H9 (cell line): Measurements from ENCODE around the gene CEP164. TPM values are rescaled to one million over a fixed set of nuclear protein-coding genes. Genes with fewer than 3 reads are reported as not detected.

Source experiments
- DNase-seq: peaks from one replicate; pipeline ENCODE4 v3.0.0-alpha.2; 2017
- H2AFZ ChIP-seq: one replicate; pipeline ENCODE4 v1.6.1; 2013; ENCODE audit warnings: mild to moderate bottlenecking, low read length, control low read depth, moderate library complexity
- H2AK5ac ChIP-seq: 2 replicates; pipeline ENCODE4 v1.6.1; 2013; ENCODE audit warnings: low read length, control low read depth, mixed read lengths; ENCODE audit not compliant: insufficient read length
- H2BK120ac ChIP-seq: one replicate; pipeline ENCODE4 v1.6.1; 2013; ENCODE audit warnings: low read depth, mild to moderate bottlenecking, low read length, control low read depth, inconsistent platforms; ENCODE audit not compliant: poor library complexity, severe bottlenecking
- H2BK12ac ChIP-seq: 2 replicates; pipeline ENCODE4 v1.6.1; 2013; ENCODE audit warnings: low read length, control low read depth, mixed read lengths, low read depth; ENCODE audit not compliant: insufficient read length
- H2BK15ac ChIP-seq: 2 replicates; pipeline ENCODE4 v1.6.1; 2013; ENCODE audit warnings: low read depth, low read length, control low read depth
- H2BK20ac ChIP-seq: one replicate; pipeline ENCODE4 v1.6.1; 2013; ENCODE audit warnings: low read depth, mild to moderate bottlenecking, low read length, control low read depth, inconsistent platforms; ENCODE audit not compliant: poor library complexity, severe bottlenecking
- H2BK5ac ChIP-seq: 2 replicates; pipeline ENCODE4 v1.6.1; 2013; ENCODE audit warnings: low read length, control low read depth, mixed read lengths; ENCODE audit not compliant: insufficient read length
- H3K14ac ChIP-seq: 2 replicates; pipeline ENCODE4 v1.6.1; 2013; ENCODE audit warnings: low read length, control low read depth; ENCODE audit not compliant: insufficient read depth
- H3K18ac ChIP-seq: 2 replicates; pipeline ENCODE4 v1.6.1; 2013; ENCODE audit warnings: low read depth, mild to moderate bottlenecking, mixed read lengths, low read length, control low read depth; ENCODE audit not compliant: insufficient read length
- H3K23ac ChIP-seq: 2 replicates; pipeline ENCODE4 v1.6.1; 2013; ENCODE audit warnings: low read length, control low read depth, mixed read lengths, low read depth; ENCODE audit not compliant: insufficient read length
- H3K23me2 ChIP-seq: 2 replicates; pipeline ENCODE4 v1.6.1; 2013; ENCODE audit warnings: low read depth, mild to moderate bottlenecking, mixed read lengths, low read length, control low read depth; ENCODE audit not compliant: insufficient read length, poor library complexity, severe bottlenecking
- H3K27ac ChIP-seq: 2 replicates; pipeline ENCODE4 v1.5.1; 2013; ENCODE audit warnings: low read length, control low read depth, mixed read lengths, low read depth; ENCODE audit not compliant: insufficient read length
- H3K27me3 ChIP-seq: 2 replicates; pipeline ENCODE4 v1.6.1; 2013; ENCODE audit warnings: low read length, control low read depth, inconsistent platforms; ENCODE audit not compliant: insufficient read depth
- H3K4ac ChIP-seq: 2 replicates; pipeline ENCODE4 v1.6.1; 2013; ENCODE audit warnings: low read depth, mild to moderate bottlenecking, control low read depth, inconsistent platforms, low read length, moderate library complexity
- H3K4me1 ChIP-seq: 2 replicates; pipeline ENCODE4 v1.6.1; 2013; ENCODE audit warnings: low read length, control low read depth, inconsistent platforms; ENCODE audit not compliant: insufficient read depth
- H3K4me2 ChIP-seq: 2 replicates; pipeline ENCODE4 v1.6.1; 2013; ENCODE audit warnings: low read length, control low read depth, mixed read lengths; ENCODE audit not compliant: insufficient read length, insufficient read depth
- H3K56ac ChIP-seq: 2 replicates; pipeline ENCODE4 v1.6.1; 2013; ENCODE audit warnings: low read depth, mild to moderate bottlenecking, mixed read lengths, low read length, control low read depth; ENCODE audit not compliant: insufficient read length
- H3K79me1 ChIP-seq: 2 replicates; pipeline ENCODE4 v1.6.1; 2013; ENCODE audit warnings: low read depth, mild to moderate bottlenecking, moderate library complexity, low read length, control low read depth, inconsistent platforms; ENCODE audit not compliant: insufficient read depth, poor library complexity, severe bottlenecking
- H3K79me2 ChIP-seq: 2 replicates; pipeline ENCODE4 v1.6.1; 2013; ENCODE audit warnings: low read length, control low read depth, inconsistent platforms; ENCODE audit not compliant: insufficient read depth
- H3K9ac ChIP-seq: 2 replicates; pipeline ENCODE4 v1.6.1; 2013; ENCODE audit warnings: low read length, control low read depth, mixed read lengths; ENCODE audit not compliant: insufficient read length; ENCODE audit errors: extremely low read depth
- H3K9me3 ChIP-seq: one replicate; pipeline ENCODE4 v1.6.1; 2013; ENCODE audit warnings: low read depth, low read length, inconsistent platforms; ENCODE audit not compliant: control insufficient read depth
- H3T11ph ChIP-seq: one replicate; pipeline ENCODE4 v1.6.1; 2013; ENCODE audit warnings: mild to moderate bottlenecking, low read length, control low read depth, inconsistent platforms
- H4K20me1 ChIP-seq: one replicate; pipeline ENCODE4 v1.6.1; 2013; ENCODE audit not compliant: control insufficient read depth, insufficient read length, insufficient read depth
- H4K5ac ChIP-seq: 2 replicates; pipeline ENCODE4 v1.6.1; 2013; ENCODE audit warnings: low read depth, mild to moderate bottlenecking, mixed read lengths, low read length, control low read depth; ENCODE audit not compliant: insufficient read length
- H4K8ac ChIP-seq: replicated peaks from 2 replicates; pipeline ENCODE4 v1.6.1; 2013; ENCODE audit warnings: low read length, control low read depth, mixed read lengths, low read depth; ENCODE audit not compliant: insufficient read length
- H4K91ac ChIP-seq: 2 replicates; pipeline ENCODE4 v1.6.1; 2013; ENCODE audit warnings: low read depth, mild to moderate bottlenecking, moderate library complexity, mixed read lengths, low read length, control low read depth; ENCODE audit not compliant: insufficient read length
- H3K27ac Mint-ChIP-seq, 3 experiments: 2 replicates in 2 of 3; 3 replicates in 1 of 3; pipeline ENCODE4 v1.8.0; 2020 to 2021; ENCODE audit warnings: mixed read lengths in 3 of 3, mild to moderate bottlenecking in 1 of 3, moderate library complexity in 1 of 3
- H3K27me3 Mint-ChIP-seq: 2 replicates; pipeline ENCODE4 v1.8.0; 2021; ENCODE audit warnings: low read depth, mild to moderate bottlenecking, moderate library complexity, mixed read lengths
- H3K36me3 Mint-ChIP-seq, 3 experiments: 2 replicates in 2 of 3; 3 replicates in 1 of 3; pipeline ENCODE4 v1.8.0; 2020 to 2021; ENCODE audit warnings: low read depth in 3 of 3, mixed read lengths in 3 of 3; ENCODE audit not compliant: insufficient read depth in 1 of 3
- H3K4me1 Mint-ChIP-seq, 2 experiments: 2 replicates each; pipeline ENCODE4 v1.8.0; 2020; ENCODE audit warnings: mixed read lengths in 2 of 2
- H3K4me3 Mint-ChIP-seq, 2 experiments: 2 replicates in 1 of 2; 3 replicates in 1 of 2; pipeline ENCODE4 v1.8.0; 2020 to 2021; ENCODE audit warnings: mild to moderate bottlenecking in 2 of 2, mixed read lengths in 2 of 2, moderate library complexity in 1 of 2
- H3K9me3 Mint-ChIP-seq, 2 experiments: 2 replicates in 1 of 2; 3 replicates in 1 of 2; pipeline ENCODE4 v1.8.0; 2020; ENCODE audit warnings: mild to moderate bottlenecking in 2 of 2, mixed read lengths in 2 of 2, moderate library complexity in 1 of 2
- WGBS: extraction: QIAGEN DNeasy Blood & Tissue Kit; methylation state at CpG from one replicate; pipeline ENCODE4 v1.1.7; 2013; ENCODE audit warnings: missing lambda C conversion rate, low lambda C conversion rate, mixed read lengths; ENCODE audit not compliant: insufficient read length; ENCODE audit errors: extremely low coverage; 5-methylcytosine and 5-hydroxymethylcytosine counted together
- total RNA-seq: library from RNA; stranded (reverse); gene quantifications from 2 replicates; pipeline ENCODE4 v1.2.1, GENCODE V29; 2021
- TF ChIP-seq, protein P1 (sequence below): fragments of 200-600 bp; sonication (generic); conservative IDR thresholded peaks from 3 replicates; pipeline ENCODE4 v1.8.0; 2021; ENCODE audit warnings: antibody characterized with exemption, mild to moderate bottlenecking

Gene CEP164
- total RNA-seq, 1 experiment from 2014 or later, result 24.9 TPM

- Histone ChIP-seq H3K56ac (no peak overlapping the region), H3K4me2 (no peak overlapping the region), H3K27me3 (no peaks in the 10 kb centered on the region), H2BK20ac (no peak overlapping the region), H3K9ac (no peak overlapping the region), H3K79me2 (no peaks in the 10 kb centered on the region), H3K23ac (no peak overlapping the region), H4K20me1 (no peaks in the 10 kb centered on the region), H3K4me1 (no peaks in the 10 kb centered on the region), H4K91ac (no peak overlapping the region), H4K5ac (no peak overlapping the region), H2BK120ac (no peak overlapping the region), H3K79me1 (no peaks in the 10 kb centered on the region), H3T11ph (no peak overlapping the region), H2BK15ac (no peak overlapping the region), H4K8ac (no peak overlapping the region), H3K27ac (no peak overlapping the region), H2AFZ (no peak overlapping the region), H2BK12ac (no peak overlapping the region), H3K14ac (no peak overlapping the region), H3K4ac (no peak overlapping the region), H2BK5ac (no peak overlapping the region), H3K23me2 (no peaks in the 10 kb centered on the region), H3K18ac (no peak overlapping the region), H3K9me3 (no peaks in the 10 kb centered on the region), H2AK5ac (no peak overlapping the region)
- Mint-ChIP-seq H3K27ac (no peak overlapping the region; a peak in 1 of 7 replicates), H3K9me3 (no peaks in the 10 kb centered on the region), H3K36me3 (peaks cover 19 to 60% (median 52%) of the 10 kb centered on the region in 3 experiments; a peak in 6 of 7 replicates), H3K27me3 (no peaks in the 10 kb centered on the region), H3K4me1 (peaks cover 0 to 2% of the 10 kb centered on the region in 2 experiments; a peak in 1 of 4 replicates), H3K4me3 (no peak overlapping the region)
- no CpG with 5 or more reads among the region's 6 CpGs for WGBS
- TF ChIP-seq, protein P1, sequence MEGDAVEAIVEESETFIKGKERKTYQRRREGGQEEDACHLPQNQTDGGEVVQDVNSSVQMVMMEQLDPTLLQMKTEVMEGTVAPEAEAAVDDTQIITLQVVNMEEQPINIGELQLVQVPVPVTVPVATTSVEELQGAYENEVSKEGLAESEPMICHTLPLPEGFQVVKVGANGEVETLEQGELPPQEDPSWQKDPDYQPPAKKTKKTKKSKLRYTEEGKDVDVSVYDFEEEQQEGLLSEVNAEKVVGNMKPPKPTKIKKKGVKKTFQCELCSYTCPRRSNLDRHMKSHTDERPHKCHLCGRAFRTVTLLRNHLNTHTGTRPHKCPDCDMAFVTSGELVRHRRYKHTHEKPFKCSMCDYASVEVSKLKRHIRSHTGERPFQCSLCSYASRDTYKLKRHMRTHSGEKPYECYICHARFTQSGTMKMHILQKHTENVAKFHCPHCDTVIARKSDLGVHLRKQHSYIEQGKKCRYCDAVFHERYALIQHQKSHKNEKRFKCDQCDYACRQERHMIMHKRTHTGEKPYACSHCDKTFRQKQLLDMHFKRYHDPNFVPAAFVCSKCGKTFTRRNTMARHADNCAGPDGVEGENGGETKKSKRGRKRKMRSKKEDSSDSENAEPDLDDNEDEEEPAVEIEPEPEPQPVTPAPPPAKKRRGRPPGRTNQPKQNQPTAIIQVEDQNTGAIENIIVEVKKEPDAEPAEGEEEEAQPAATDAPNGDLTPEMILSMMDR, result no peak
- no peak for DNase-seq
Measured at GRCh38 chr11:117281159-117281558, 46.5 kb upstream of the CEP164 start.
